Nephron progenitor cell (in vitro differentiated cells): Measurements from ENCODE around the gene ST6GALNAC4.

Source experiments
- DNase-seq: peaks from one replicate; pipeline ENCODE4 v3.0.0; 2021
- H3K27ac Mint-ChIP-seq: 2 replicates; pipeline ENCODE4 v1.8.0; 2021; ENCODE audit warnings: mild to moderate bottlenecking, moderate library complexity, mixed read lengths
- H3K27me3 Mint-ChIP-seq: 2 replicates; pipeline ENCODE4 v1.8.0; 2021; ENCODE audit warnings: mild to moderate bottlenecking, low read depth, mixed read lengths; ENCODE audit not compliant: poor library complexity
- H3K36me3 Mint-ChIP-seq: 2 replicates; pipeline ENCODE4 v1.8.0; 2021; ENCODE audit warnings: low read depth, mixed read lengths
- H3K4me1 Mint-ChIP-seq: 2 replicates; pipeline ENCODE4 v1.8.0; 2021; ENCODE audit warnings: mixed read lengths
- H3K4me3 Mint-ChIP-seq: 2 replicates; pipeline ENCODE4 v1.8.0; 2021; ENCODE audit warnings: mild to moderate bottlenecking, moderate library complexity, mixed read lengths
- H3K9me3 Mint-ChIP-seq: 2 replicates; pipeline ENCODE4 v1.8.0; 2021; ENCODE audit warnings: mild to moderate bottlenecking, moderate library complexity, mixed read lengths
- TF ChIP-seq, protein P1 (sequence below): fragments of 200-600 bp; sonication (generic); IDR thresholded peaks from 2 replicates; pipeline ENCODE4 v1.5.0; 2021; ENCODE audit warnings: antibody characterized with exemption

The ST6GALNAC4 gene

DNA sequence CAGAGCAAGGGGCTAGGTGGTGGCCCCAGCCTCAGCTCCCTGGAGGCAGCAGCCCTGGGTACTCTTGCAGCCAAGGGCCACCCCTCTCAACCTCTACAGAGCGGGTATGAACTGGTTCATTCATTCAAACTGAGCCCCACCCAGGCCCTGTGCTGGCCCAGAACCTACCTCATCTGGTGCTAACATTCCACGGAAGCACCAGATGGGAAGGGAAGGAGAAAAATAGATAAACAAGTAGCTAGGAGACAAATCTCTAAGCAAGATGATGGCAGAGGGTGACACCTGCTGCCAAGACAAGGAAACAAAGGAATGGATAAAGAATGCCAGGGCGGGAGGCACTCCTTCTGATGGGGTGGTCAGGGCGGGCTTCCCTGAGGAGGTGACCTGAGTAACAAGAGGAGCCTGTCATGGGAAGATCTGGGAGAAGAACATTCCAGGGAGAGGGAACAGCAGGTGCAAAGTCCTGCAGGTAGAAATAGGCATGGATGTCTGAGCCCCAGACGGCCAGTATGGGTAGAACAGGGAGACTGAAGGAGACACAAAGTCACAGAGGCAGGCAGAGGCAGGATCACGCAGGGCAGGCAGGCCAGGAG is 6.1 kb downstream of the ST6GALNAC4 start:
- peaks cover 40% of the 10 kb centered on the region for H3K4me1 Mint-ChIP-seq
- H3K4me3 Mint-ChIP-seq: no peak overlapping the region
- H3K36me3 Mint-ChIP-seq: peaks cover 5% of the 10 kb centered on the region
- H3K27ac Mint-ChIP-seq: peak overlapping the region; percentile 38
- no peak for DNase-seq
- no peaks in the 10 kb centered on the region for H3K9me3 Mint-ChIP-seq
- H3K27me3 Mint-ChIP-seq: peaks cover 7% of the 10 kb centered on the region
- TF ChIP-seq, protein P1, sequence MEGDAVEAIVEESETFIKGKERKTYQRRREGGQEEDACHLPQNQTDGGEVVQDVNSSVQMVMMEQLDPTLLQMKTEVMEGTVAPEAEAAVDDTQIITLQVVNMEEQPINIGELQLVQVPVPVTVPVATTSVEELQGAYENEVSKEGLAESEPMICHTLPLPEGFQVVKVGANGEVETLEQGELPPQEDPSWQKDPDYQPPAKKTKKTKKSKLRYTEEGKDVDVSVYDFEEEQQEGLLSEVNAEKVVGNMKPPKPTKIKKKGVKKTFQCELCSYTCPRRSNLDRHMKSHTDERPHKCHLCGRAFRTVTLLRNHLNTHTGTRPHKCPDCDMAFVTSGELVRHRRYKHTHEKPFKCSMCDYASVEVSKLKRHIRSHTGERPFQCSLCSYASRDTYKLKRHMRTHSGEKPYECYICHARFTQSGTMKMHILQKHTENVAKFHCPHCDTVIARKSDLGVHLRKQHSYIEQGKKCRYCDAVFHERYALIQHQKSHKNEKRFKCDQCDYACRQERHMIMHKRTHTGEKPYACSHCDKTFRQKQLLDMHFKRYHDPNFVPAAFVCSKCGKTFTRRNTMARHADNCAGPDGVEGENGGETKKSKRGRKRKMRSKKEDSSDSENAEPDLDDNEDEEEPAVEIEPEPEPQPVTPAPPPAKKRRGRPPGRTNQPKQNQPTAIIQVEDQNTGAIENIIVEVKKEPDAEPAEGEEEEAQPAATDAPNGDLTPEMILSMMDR: no peak

DNA sequence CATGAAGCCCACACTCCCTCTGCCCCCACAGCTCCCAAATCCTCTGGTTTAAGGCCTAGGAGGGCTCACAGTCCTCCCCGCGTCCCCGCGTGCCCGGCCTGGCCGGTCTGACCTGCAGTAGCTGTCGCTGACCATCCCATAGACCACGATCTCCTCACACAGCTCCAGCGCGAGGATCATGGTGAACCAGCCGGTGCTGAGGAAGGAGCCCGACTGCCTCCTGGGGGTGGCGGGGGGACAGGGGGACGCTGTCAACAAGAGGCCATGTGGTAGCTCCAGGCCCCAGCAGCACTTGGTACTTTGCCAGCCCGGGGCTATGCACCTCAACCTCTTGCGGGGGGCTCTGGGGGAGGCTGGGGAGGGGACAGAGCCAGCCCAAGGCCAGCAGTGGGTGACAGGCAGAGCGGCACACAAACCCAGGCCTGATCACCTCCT is 7.0 kb downstream of the ST6GALNAC4 start:
- Mint-ChIP-seq H3K9me3 (no peaks in the 10 kb centered on the region), H3K4me1 (peaks cover 48% of the 10 kb centered on the region), H3K27ac (no peak overlapping the region), H3K27me3 (peaks cover 7% of the 10 kb centered on the region), H3K4me3 (no peak overlapping the region), H3K36me3 (peaks cover 5% of the 10 kb centered on the region)
- DNase-seq: no peak
- TF ChIP-seq, protein P1: no peak

DNA sequence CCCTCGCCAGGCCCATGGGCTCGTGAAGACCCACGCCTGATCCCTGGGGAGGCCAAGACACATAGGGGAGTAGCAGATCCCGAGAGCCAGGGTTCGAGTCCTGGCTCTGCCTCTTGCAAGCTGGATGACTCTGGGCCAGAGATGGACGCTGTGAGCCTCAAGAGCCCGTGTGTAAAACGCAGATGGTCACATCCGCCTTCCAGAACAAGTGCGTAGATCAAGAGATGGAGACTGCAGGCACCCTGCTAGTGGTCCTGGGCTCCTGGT is 8.2 kb downstream of the ST6GALNAC4 start:
- Mint-ChIP-seq H3K27me3 (peaks cover 4% of the 10 kb centered on the region), H3K9me3 (no peaks in the 10 kb centered on the region), H3K27ac (no peak overlapping the region), H3K4me1 (peaks cover 61% of the 10 kb centered on the region), H3K36me3 (peaks cover 5% of the 10 kb centered on the region), H3K4me3 (no peak overlapping the region)
- TF ChIP-seq, protein P1: no peak
- no peak for DNase-seq

DNA sequence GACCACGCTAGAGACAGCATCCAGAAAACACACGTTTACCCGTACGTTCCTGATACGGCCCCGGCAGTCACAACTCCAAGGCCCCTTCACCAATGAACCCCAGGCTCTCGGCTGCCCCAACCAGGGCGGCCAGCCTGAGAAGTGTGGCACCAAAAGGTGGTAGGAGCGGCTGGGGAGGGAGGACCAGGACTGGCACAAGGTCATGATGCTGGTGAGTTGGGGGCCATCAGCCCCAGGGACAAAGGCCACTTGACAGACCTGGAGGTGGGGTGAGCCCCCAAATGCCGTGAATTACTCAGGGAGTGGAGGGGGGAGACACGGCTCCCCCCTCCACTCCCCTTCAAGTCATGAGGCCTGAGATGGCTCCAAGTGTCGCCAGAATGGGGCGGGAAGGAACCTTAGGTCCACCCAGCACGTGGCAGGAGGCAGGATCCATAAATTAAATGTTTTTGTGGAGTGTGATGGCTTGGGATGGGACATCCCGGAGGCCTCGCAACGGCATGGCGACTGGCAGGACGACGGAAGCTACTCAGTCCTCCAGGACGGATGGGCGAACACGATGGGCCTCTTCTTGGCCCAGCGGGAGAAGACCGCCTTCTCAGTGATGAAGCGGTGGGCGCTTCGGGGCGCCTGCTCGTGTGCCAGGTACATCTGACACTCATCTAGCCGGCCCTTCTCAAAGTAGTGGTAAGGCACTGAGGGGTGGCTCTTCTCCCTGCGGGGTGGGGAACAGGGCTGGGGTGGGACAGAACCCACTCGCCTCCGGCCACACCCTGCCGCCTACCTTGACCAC is 8.8 kb downstream of the ST6GALNAC4 start:
- no peak overlapping the region for H3K27ac Mint-ChIP-seq
- H3K4me1 Mint-ChIP-seq: peaks cover 66% of the 10 kb centered on the region
- H3K9me3 Mint-ChIP-seq: no peaks in the 10 kb centered on the region
- TF ChIP-seq, protein P1: no peak
- H3K36me3 Mint-ChIP-seq: peaks cover 5% of the 10 kb centered on the region
- peaks cover 3% of the 10 kb centered on the region for H3K27me3 Mint-ChIP-seq
- peak overlapping the region; percentile 42 for H3K4me3 Mint-ChIP-seq
- DNase-seq: no peak

DNA sequence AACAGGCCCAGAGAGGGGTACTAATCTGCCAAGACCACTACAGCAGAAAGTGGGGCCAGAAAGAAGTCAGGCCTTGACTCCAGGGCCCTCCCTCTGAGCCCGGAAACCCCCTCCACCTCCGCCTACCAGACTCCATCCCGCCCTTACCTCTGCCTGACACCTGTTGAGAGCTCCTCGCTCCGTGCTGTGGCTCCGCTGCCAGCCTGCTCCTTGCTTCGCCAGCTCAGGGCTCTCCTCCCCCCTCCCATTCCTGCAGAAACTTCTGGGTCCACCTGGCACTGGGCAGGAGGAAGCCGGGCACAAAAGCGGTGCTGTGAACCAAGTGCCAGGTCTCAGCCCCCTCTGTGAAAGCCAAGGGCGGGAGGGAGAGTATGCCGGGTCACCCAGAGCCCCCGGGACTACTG is 11.1 kb downstream of the ST6GALNAC4 start:
- no peaks in the 10 kb centered on the region for H3K9me3 Mint-ChIP-seq

More for the DNA sequence above, 11.1 kb downstream of the ST6GALNAC4 start:
- Mint-ChIP-seq H3K27ac (no peak overlapping the region), H3K4me3 (no peak overlapping the region), H3K4me1 (peaks cover 66% of the 10 kb centered on the region), H3K36me3 (peaks cover under 1% of the 10 kb centered on the region), H3K27me3 (no peaks in the 10 kb centered on the region)
- no peak for DNase-seq
- TF ChIP-seq, protein P1: no peak
